ENCODE results near the gene FMO1. TPM values are rescaled to one million over a fixed set of nuclear protein-coding genes. Genes with fewer than 3 reads are reported as not detected.
A peak's percentile ranks its signal among the peaks of the same experiment; 100 is the strongest.
"Not testable (repeated sequence)": the region's sequence is repeated elsewhere in the genome, so short reads cannot be mapped to it uniquely, and the experiment has no call there.

FMO1 gene
- total RNA-seq, 1 experiment from 2014 or later: not detected

DNA sequence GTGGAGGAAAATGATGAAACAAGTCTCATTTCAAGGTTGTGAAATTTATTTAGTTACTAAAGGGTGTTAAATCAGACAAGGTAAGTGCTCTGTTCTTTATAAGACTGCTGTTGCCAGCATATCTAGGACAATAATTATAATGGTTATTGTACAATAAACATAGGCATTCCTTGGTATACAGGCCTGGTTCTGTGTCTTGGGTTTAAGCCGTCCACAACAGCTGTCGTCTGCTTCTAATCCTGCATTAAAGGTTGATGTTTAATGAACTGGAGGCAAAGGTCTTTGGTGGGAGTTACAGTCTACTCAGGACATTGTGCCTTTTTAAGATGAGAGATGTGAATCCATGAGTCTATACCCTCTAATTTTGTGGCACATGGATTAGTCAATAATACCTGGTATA is 42.3 kb downstream of the FMO1 start:
- ATAC-seq (no peak), DNase-seq (ENCODE audit: low spot score) (no peak)
- no peak overlapping the region for H3K4me3 Mint-ChIP-seq
- H3K27me3 Mint-ChIP-seq (ENCODE audit: low read depth): no peaks in the 10 kb centered on the region
- no peak overlapping the region for H3K27ac Mint-ChIP-seq
- ChIA-PET POLR2A (no interaction called here), CTCF (interaction anchor here (1.9 kb wide), 1 partner anchor 23 kb away, joined by 6 read pairs; the partner anchor contains the start of gene FMO4)
- peaks cover 3% of the 10 kb centered on the region; the same call in 1 of the 2 replicates for H3K36me3 Mint-ChIP-seq
- peaks cover 21% of the 10 kb centered on the region for H3K4me1 Mint-ChIP-seq
- TF ChIP-seq USF2 (CRISPR knock-in tag; IDR thresholded peaks at IDR 0.05) (no peak), RORB (CRISPR knock-in tag; IDR thresholded peaks at IDR 0.05) (no peak), NR1H2 (CRISPR knock-in tag; IDR thresholded peaks at IDR 0.05) (no peak), CREB1 (CRISPR knock-in tag; IDR thresholded peaks at IDR 0.05) (no peak), GRHL2 (CRISPR knock-in tag; IDR thresholded peaks at IDR 0.05; ENCODE audit: insufficient replicate concordance, severe bottlenecking) (no peak), E2F4 (CRISPR knock-in tag; IDR thresholded peaks at IDR 0.05; ENCODE audit: borderline replicate concordance, low read depth) (no peak), ATF6 (CRISPR knock-in tag; IDR thresholded peaks at IDR 0.05) (no peak), SMAD4 (CRISPR knock-in tag; IDR thresholded peaks at IDR 0.05) (no peak), KAT7 (CRISPR knock-in tag; IDR thresholded peaks at IDR 0.05; ENCODE audit: borderline replicate concordance) (no peak)
- TF ChIP-seq, protein P1, sequence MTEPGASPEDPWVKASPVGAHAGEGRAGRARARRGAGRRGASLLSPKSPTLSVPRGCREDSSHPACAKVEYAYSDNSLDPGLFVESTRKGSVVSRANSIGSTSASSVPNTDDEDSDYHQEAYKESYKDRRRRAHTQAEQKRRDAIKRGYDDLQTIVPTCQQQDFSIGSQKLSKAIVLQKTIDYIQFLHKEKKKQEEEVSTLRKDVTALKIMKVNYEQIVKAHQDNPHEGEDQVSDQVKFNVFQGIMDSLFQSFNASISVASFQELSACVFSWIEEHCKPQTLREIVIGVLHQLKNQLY (CRISPR knock-in tag; IDR thresholded peaks at IDR 0.05): no peak
- TF ChIP-seq, protein P2, sequence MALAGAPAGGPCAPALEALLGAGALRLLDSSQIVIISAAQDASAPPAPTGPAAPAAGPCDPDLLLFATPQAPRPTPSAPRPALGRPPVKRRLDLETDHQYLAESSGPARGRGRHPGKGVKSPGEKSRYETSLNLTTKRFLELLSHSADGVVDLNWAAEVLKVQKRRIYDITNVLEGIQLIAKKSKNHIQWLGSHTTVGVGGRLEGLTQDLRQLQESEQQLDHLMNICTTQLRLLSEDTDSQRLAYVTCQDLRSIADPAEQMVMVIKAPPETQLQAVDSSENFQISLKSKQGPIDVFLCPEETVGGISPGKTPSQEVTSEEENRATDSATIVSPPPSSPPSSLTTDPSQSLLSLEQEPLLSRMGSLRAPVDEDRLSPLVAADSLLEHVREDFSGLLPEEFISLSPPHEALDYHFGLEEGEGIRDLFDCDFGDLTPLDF (CRISPR knock-in tag; IDR thresholded peaks at IDR 0.05): no peak
- TF ChIP-seq, protein P3, sequence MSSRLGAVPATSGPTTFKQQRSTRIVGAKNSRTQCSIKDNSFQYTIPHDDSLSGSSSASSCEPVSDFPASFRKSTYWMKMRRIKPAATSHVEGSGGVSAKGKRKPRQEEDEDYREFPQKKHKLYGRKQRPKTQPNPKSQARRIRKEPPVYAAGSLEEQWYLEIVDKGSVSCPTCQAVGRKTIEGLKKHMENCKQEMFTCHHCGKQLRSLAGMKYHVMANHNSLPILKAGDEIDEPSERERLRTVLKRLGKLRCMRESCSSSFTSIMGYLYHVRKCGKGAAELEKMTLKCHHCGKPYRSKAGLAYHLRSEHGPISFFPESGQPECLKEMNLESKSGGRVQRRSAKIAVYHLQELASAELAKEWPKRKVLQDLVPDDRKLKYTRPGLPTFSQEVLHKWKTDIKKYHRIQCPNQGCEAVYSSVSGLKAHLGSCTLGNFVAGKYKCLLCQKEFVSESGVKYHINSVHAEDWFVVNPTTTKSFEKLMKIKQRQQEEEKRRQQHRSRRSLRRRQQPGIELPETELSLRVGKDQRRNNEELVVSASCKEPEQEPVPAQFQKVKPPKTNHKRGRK (CRISPR knock-in tag; IDR thresholded peaks at IDR 0.05; ENCODE audit: borderline replicate concordance): no peak
- TF ChIP-seq, protein P4, sequence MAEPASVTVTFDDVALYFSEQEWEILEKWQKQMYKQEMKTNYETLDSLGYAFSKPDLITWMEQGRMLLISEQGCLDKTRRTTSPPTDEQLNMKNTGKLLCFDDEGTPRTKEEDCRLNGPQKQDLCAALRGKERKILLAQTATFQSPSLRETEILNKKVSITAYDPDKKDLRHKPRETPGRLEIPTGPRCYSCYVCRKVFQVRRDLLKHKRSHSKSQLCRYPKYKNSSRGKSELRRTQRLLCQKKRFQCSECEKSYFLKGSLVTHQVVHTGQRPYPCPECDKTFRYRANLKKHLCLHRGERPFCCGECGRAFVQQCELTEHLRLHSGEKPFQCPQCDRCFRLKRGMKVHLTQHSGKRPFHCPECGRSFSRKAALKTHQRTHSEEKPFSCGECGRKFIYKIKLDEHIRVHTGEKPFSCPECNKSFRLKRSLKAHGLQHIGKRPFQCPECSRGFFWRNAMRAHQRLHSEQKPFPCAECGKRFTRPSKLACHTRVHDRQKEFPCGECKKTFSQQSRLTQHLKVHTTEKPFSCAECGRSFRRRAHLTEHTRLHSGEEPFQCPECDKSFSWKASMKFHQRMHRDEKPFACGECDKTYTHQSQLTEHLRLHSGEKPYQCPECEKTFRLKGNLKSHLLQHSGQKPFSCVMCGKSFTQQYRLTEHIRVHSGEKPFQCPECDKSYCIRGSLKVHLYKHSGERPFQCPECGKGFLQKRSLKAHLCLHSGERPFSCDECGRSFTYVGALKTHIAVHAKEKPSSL (CRISPR knock-in tag; conservative IDR thresholded peaks at IDR 0.05): no peak
- H3K9me3 Mint-ChIP-seq: 0 out of 2 replicates have a peak, but pooled peaks cover 2% of the 10 kb centered on the region

- ChIA-PET POLR2A (no interaction called here), CTCF (interaction anchor here (0.8 to 1.1 kb wide), 2 partner anchors 212 to 325 kb away, joined by 3 to 5 read pairs; no protein-coding TSS in a partner anchor)
- no peak overlapping the region for H3K27ac Mint-ChIP-seq
- peaks cover 35% of the 10 kb centered on the region for H3K4me1 Mint-ChIP-seq
- TF ChIP-seq MYBL2 (CRISPR knock-in tag; IDR thresholded peaks at IDR 0.05): no peak
- TF ChIP-seq NFATC4 (CRISPR knock-in tag; IDR thresholded peaks at IDR 0.05): no peak
- TF ChIP-seq GRHL2 (CRISPR knock-in tag; IDR thresholded peaks at IDR 0.05; ENCODE audit: insufficient replicate concordance, severe bottlenecking): no peak
- TF ChIP-seq, protein P2 (CRISPR knock-in tag; IDR thresholded peaks at IDR 0.05): no peak
- TF ChIP-seq MAX (CRISPR knock-in tag; IDR thresholded peaks at IDR 0.05): no peak
- TF ChIP-seq ZNF416 (CRISPR knock-in tag; IDR thresholded peaks at IDR 0.05): no peak
- no peak for TF ChIP-seq ATF3 (CRISPR knock-in tag; conservative IDR thresholded peaks at IDR 0.05)
- peaks cover 3% of the 10 kb centered on the region; the same call in 1 of the 2 replicates for H3K36me3 Mint-ChIP-seq
- DNase-seq (ENCODE audit: low spot score): no peak
- ATAC-seq: no peak
- H3K27me3 Mint-ChIP-seq (ENCODE audit: low read depth): no peaks in the 10 kb centered on the region
- 0 out of 2 replicates have a peak, but pooled peaks cover 2% of the 10 kb centered on the region for H3K9me3 Mint-ChIP-seq
- no peak overlapping the region for H3K4me3 Mint-ChIP-seq
Measured at GRCh38 chr1:171292799-171293198, 44.5 kb downstream of the FMO1 start.

DNA sequence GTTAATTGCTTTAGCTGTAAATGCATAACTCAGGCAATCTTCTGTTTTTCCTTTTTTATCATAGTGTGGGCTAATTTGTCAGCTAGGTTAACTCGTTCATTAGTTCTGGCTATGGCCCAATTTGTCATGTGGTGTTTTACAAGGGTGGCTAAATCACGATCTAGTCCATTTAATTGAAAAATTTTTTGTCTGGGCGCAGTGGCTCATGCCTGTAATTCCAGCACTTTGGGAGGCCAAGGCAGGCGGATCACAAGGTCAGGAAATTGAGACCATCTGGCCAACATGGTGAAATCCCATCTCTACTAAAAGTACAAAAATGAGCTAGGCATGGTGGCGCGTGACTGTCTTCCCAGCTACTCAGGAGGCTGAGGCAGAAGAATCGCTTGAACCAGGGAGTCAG is 47.1 kb downstream of the FMO1 start:
- CTCF ChIA-PET: interaction anchor here (1.8 to 5.4 kb wide), 4 partner anchors 11 to 50 kb away, joined by 4 to 43 read pairs (median 5); partner anchors contain the start of gene FMO4
- H3K4me3 Mint-ChIP-seq; ATAC-seq; H3K9me3 Mint-ChIP-seq; H3K36me3 Mint-ChIP-seq; POLR2A ChIA-PET; DNase-seq (ENCODE audit: low spot score); H3K27me3 Mint-ChIP-seq (ENCODE audit: low read depth): not testable (repeated sequence)
- peaks cover 60% of the 10 kb centered on the region for H3K4me1 Mint-ChIP-seq
- H3K27ac Mint-ChIP-seq: peak overlapping the region; percentile 80
